ENCODE results near the gene NDUFA6.

NDUFA6 gene

DNA sequence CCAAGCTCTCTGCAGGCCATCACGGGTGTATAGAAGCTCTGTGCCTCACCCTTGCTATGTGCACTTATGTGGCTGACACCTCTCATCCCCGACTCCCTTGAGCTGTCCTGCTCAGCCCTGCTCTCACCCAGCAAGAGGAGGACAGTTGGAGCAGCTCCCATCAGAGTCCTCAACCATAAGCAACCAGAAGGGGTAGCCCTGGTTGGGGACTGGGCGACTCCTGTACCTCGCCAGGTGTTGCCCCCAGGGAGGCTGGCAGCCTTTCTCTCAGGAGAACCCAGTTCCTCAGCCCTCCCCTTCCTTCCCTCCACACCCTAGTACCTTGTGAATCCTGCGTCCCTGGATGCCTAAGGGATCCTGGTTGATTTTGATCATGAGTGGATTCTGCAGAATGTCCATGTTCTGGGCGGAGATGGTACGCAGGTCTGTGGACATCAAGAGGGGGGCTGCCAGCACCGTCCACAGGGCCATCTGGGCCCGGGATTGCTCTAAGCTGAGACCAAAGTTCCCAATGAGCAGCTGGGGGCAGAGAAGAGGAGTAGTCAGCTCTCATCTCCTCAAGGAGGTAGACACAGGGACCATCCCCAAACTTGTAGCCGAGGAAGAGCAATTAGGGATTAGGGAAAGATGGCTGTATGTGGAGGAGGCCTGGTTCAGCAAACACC is 27.9 kb downstream of the NDUFA6 start:
- Histone ChIP-seq H3K27me3 (ENCODE audit: control insufficient read depth, low read length) (no peaks in the 10 kb centered on the region), H3K9me2 (replicated peaks; ENCODE audit: control insufficient read depth, low read length) (no peaks in the 10 kb centered on the region), H4K20me1 (ENCODE audit: control insufficient read depth, insufficient read depth, low read depth, low read length) (no peaks in the 10 kb centered on the region), H3K9me3 (ENCODE audit: control insufficient read depth, insufficient read depth, low read length) (peaks cover 16% of the 10 kb centered on the region; the same call in 1 of the 2 replicates), H3K4me1 (ENCODE audit: control insufficient read depth, low read length) (no peaks in the 10 kb centered on the region), H3K36me3 (ENCODE audit: control insufficient read depth, low read length) (peaks cover 84% of the 10 kb centered on the region), H3K27ac (ENCODE audit: low read depth, low read length) (no peak overlapping the region), H3K79me2 (ENCODE audit: control insufficient read depth, low read length) (no peaks in the 10 kb centered on the region), H3K4me2 (ENCODE audit: low read length) (no peak overlapping the region), H3K4me3 (ENCODE audit: low read length) (no peak overlapping the region), H3F3A (ENCODE audit: control insufficient read depth, insufficient read depth) (no peaks in the 10 kb centered on the region)
- TF ChIP-seq CTCF (IDR thresholded peaks at IDR 0.05; ENCODE audit: low read depth, low read length, poor library complexity, severe bottlenecking) (no peak), EZH2phosphoT487 (IDR thresholded peaks at IDR 0.05; ENCODE audit: borderline replicate concordance, low read length) (no peak)

- H3K4me2 ChIP-seq (ENCODE audit: low read length): no peak overlapping the region
- no peak overlapping the region for H3K27ac ChIP-seq (ENCODE audit: low read depth, low read length)
- H3F3A ChIP-seq (ENCODE audit: control insufficient read depth, insufficient read depth): peaks cover 13% of the 10 kb centered on the region
- no peaks in the 10 kb centered on the region for H3K4me1 ChIP-seq (ENCODE audit: control insufficient read depth, low read length)
- peaks cover 25% of the 10 kb centered on the region for H3K9me3 ChIP-seq (ENCODE audit: control insufficient read depth, insufficient read depth, low read length)
- no peaks in the 10 kb centered on the region for H3K79me2 ChIP-seq (ENCODE audit: control insufficient read depth, low read length)
- H3K27me3 ChIP-seq (ENCODE audit: control insufficient read depth, low read length): no peaks in the 10 kb centered on the region
- no peaks in the 10 kb centered on the region for H4K20me1 ChIP-seq (ENCODE audit: control insufficient read depth, insufficient read depth, low read depth, low read length)
- H3K36me3 ChIP-seq (ENCODE audit: control insufficient read depth, low read length): peaks cover 74% of the 10 kb centered on the region
- TF ChIP-seq CTCF (IDR thresholded peaks at IDR 0.05; ENCODE audit: low read depth, low read length, poor library complexity, severe bottlenecking) (no peak), EZH2phosphoT487 (IDR thresholded peaks at IDR 0.05; ENCODE audit: borderline replicate concordance, low read length) (no peak)
- no peaks in the 10 kb centered on the region for H3K9me2 ChIP-seq (replicated peaks; ENCODE audit: control insufficient read depth, low read length)
- no peak overlapping the region for H3K4me3 ChIP-seq (ENCODE audit: low read length)
Observed at GRCh38 chr22:42061041-42061440, 29.5 kb downstream of the NDUFA6 start.

DNA sequence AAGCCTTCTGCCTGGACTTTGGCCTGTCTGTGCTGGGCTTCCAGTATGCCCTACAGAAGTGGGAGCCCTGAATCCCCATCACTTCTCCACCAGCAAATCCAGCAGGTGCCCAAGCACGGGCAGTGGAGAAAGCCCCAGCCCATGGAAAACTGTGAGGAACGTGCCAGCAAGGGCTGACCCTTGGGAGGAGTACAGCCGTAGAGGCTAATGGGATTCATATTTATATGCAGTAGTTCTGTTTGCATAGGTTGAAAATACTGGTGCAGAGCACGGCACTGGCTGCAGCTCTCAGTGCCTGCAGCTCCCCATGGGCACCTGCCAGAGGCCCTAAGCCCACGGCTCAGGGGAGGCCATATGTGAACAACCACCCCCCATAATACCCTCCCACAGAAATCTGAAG is 30.1 kb downstream of the NDUFA6 start:
- Histone ChIP-seq H3K4me1 (ENCODE audit: control insufficient read depth, low read length) (no peaks in the 10 kb centered on the region), H3K4me2 (ENCODE audit: low read length) (no peak overlapping the region), H3K27me3 (ENCODE audit: control insufficient read depth, low read length) (no peaks in the 10 kb centered on the region), H3F3A (ENCODE audit: control insufficient read depth, insufficient read depth) (peaks cover 18% of the 10 kb centered on the region), H3K9me2 (replicated peaks; ENCODE audit: control insufficient read depth, low read length) (no peaks in the 10 kb centered on the region), H3K9me3 (ENCODE audit: control insufficient read depth, insufficient read depth, low read length) (peaks cover 25% of the 10 kb centered on the region), H3K79me2 (ENCODE audit: control insufficient read depth, low read length) (no peaks in the 10 kb centered on the region), H3K36me3 (ENCODE audit: control insufficient read depth, low read length) (peaks cover 68% of the 10 kb centered on the region), H4K20me1 (ENCODE audit: control insufficient read depth, insufficient read depth, low read depth, low read length) (no peaks in the 10 kb centered on the region), H3K4me3 (ENCODE audit: low read length) (no peak overlapping the region), H3K27ac (ENCODE audit: low read depth, low read length) (no peak overlapping the region)
- TF ChIP-seq EZH2phosphoT487 (IDR thresholded peaks at IDR 0.05; ENCODE audit: borderline replicate concordance, low read length) (no peak), CTCF (IDR thresholded peaks at IDR 0.05; ENCODE audit: low read depth, low read length, poor library complexity, severe bottlenecking) (no peak)
